ENCODE results near the gene FBXL20.

The FBXL20 gene

DNA sequence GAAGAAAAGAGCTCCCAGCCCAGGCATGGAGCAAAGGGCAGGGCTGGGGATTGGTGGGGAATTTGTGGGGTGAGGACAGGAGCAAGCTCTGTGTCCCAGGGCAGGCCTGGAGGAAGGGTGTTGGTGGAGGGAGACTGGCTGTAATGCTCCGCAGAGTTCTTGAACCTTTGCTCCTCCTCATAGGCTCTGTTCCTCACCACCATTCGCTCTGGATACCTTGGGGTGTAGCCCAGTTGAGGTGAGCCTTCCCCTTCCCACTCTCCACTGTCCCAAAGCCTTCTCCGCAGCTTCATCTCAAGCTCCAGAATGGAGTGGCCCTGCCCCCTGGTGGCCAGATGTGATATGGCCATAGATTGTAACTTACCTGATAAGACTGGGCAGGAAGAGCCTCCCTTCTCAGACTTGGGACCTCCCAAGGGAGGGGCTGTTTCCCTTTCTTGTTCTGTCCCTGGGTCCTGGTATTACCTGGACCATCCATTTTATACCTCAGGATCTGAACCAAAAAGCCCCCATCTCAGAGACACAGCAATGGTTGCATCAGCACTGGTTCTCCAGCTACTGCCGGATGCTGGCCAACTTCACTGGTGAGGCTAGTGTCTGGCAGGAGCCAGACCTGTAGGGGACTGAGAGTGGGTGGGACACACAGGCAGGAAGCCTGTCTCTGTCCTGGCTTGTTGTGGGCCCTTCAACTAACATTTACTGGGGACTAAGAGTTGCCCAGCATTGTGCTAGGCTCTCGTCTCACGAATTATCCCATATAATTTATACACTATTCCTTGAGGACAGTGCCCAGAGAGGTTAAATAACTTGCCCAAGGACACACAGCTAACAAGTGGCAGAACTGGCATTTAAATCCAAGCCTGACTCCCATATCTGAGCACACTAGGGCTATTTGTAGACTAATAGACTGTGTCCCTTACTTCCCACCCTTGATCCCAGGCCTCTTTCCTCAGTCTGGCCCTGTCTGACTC lies 156.5 kb downstream of the FBXL20 start:
- DNase-seq, result peak; percentile 88

DNA sequence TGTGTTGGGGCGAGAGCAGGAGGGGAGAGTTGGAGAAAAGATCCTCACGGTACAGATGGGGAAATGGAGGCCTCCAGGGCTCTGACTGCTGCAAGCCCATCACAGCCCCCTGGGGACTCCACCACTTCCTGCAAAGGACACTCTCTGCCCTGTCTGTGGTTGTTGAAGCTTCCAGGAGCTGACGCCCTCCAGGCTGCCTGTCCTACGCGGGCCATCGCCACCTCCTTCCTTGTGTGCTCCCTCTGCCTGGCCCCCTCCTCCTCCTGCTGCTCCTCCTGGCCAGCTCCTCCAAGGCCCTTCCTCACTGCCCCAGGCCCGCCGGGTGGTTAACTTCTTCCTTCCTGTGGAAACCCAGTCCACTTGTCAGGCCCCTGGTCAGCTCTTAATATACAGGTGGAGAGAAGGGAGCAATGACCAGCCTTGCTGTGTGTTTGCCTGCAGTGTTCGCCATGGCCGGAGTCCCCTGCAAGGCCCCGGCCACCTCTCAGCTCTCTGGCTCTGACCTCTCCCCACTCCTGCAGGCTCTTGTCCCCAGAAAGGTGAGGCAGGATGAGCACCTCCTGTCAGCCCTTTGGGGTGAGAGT lies 157.3 kb downstream of the FBXL20 start:
- DNase-seq, result no peak

- no peak for DNase-seq
Observed at GRCh38 chr17:39243155-39243554, 158.3 kb downstream of the FBXL20 start.

- no peak for DNase-seq
Observed at GRCh38 chr17:39240631-39241030, 160.8 kb downstream of the FBXL20 start.

DNA sequence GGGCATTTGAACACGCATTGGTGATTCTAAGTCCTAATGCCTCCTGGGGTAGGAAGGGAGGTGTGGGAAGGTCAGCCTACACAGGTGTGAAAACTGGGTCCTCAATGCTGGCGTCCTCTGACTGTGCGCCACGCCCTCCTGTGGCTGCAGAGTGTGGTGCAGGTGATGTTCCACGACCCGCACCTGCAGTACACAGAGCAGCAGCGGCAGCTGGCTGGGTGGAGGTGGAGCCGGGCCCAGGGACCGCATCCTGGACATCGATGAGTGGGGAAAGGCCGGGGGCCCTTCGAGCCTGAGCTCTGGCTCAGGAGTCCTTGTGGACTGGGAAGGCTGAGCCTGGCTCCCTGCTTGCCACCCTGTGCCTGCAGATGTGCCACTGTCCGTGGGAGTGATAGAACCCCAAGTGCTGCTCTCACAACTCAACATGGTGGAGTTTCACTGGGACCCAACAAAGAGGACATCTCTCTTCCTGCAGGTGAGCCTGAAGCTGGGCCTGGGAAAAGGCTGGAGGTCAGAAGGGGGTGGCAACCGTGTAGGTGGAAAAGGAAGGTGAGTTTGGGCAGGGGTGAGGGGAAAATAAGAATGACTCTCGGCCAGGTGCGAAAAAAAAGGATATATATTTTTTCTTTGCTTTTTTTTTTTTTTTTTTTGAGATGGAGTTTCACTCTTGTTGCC lies 161.6 kb downstream of the FBXL20 start:
- peak; percentile 54 for DNase-seq

DNA sequence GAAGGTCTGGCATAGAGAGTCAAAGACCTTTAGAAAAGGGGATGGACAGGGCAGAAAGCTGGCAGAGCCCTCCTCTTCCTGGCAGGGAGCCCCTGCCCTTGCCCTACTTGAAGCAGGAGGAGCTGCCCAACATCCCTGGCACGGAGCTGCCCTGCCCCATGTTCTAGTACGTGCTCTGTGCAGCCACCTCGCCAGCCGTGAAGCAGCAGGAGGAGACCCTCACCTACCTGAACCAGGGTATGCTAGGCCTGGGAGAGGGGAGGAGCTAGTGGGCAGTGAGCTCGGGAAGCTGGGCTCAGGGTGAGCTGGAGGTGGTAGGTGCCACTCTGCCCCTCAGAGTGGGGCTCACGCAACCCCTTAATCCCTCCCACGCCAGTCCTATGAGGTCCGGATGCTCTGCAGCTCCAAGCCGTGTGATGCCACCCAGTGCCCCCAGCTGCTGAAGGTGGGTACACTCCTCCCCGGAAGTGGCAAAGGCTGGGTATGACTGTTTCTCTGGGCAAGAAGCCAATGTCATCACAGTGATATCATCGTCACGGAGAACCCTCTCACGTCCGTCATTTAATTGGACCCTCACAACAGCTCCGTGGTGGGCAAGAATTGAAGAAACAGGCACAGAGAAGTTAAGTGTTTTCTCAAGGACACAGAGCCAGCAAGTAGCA lies 163.0 kb downstream of the FBXL20 start:
- DNase-seq, result peak; percentile 67

- no peak for DNase-seq
Observed at GRCh38 chr17:39237586-39237985, 163.8 kb downstream of the FBXL20 start.

GRCh38 chr17:39236981-39237441 lies 164.4 kb downstream of the FBXL20 start:
- DNase-seq, result no peak

- no peak for DNase-seq
Observed at GRCh38 chr17:39236450-39236927, 164.9 kb downstream of the FBXL20 start.

DNA sequence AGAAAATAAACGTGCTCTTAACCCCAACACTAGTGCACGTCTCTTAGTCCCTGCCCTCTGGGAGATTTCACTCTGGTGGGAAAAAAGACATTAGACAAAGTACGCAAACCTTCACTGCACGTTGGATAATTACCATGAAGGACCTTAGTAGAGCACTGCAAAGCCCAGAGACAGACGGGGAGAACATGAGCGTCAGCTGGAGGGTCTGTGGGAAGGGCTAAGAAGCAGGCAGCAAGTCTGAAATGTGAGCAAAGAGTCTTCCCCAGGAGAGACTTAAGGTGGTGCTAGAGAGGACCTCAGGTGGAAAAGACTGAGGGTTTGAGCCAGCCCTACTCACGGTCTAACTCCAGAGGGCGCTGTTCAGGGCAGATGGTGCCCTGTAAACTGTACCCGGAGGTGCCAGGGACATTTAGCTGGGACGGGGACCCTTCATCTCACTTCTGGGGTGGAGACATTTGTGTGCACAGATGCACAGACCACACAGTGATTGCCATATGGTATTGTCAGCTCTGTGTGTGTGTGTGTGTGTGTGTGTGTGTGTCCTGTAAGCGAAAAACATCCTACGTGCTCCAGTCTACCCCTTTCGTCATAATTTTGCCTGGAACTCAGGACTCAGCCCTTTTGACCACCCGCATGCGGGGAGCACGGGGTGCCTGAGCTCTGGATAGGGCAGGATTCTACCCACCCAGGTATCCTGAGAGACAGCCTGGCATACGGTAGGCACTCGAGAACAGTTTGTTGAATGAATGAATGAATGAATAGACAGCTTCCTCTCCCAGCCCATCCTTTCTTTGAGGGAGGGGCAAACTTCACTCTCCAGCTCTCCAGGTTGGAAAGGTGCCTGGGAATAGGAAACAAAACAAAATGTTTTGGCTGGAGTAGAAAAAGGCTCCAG lies 165.6 kb downstream of the FBXL20 start:
- no peak for DNase-seq

- peak; percentile 34 for DNase-seq
Observed at GRCh38 chr17:39231591-39232551, 169.6 kb downstream of the FBXL20 start.

DNA sequence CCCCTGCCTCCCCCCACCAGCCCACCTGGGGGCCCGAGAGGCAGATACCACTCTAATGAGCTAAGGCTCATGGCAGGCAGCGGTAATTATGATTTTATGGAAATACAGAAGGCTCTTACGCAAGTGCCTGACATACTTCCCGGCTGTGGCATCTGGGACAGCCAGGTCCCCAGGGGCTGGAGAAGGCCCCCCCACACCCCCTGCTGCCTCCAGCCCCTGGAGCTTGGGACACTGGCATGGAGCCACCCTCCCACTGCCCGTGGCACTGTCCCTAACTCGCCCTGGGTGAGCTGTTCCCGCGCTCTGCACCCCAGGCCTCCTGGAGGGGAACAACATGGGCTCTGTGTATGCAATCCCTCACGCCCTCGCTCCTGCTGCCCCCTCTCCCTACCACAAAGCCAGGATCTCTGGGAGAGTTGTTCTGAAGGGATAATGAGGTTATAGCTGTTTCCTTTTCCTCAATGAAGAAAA lies 170.3 kb downstream of the FBXL20 start:
- DNase-seq, result no peak

GRCh38 chr17:39230361-39230760 lies 171.1 kb downstream of the FBXL20 start:
- DNase-seq, result no peak

DNA sequence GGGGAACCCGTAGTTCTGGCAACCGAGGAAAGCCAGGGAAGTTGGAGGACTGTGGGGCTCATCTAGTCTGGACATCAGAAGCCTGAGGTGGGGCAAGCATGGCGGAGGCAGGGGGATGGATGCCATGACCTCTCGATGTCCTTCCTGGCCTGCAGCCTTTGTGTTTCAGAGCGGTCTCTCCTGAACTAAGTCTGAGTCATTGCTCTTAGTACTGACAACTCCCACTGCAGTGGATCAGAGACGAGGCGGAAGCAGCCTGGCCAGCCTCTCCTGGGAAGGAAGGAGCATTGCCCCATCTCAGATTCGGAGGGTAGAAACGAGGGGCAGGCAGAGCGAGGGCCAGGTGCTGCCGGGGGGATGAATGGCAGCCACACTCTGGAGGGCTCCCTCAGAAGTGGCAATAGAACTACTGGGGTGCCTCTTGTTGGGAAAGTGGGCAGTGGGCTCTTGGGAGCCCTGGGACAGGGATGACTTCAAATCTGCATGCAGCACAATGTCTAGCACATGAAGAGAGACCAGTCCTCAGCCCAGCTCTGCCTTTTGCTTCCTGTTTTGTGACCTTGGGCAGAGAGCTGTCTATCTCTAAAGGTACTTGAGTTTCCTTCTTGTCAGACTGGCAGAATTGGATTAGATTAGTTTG lies 172.0 kb downstream of the FBXL20 start:
- DNase-seq, result no peak

DNA sequence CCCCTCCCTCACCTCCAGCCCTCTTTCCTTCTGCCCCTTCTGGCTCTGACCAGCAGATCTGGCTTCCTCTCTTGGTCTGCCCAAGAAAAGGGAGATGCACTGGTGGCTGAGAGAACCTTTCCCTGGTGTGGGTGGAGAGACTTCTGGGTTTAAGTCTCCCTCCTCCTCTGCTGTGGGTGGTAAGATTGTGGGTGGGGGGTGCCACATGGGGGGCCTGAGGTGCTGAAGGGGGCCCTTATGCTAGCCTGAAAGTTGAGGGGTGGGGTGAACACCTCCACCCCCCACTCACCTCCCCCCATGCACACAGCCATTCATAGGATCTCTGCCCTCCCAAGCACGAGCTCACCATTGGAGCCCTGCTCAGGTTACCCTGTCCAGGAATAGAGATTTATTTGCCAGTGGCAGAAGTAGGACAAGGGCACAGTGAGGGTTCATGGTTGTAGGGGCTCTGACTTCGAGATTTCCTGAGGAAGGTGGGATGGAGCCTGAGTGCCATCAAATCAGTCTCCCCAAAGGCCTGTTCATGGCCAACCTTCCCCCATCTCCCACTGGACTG lies 174.0 kb downstream of the FBXL20 start:
- no peak for DNase-seq

- DNase-seq, result peak; percentile 36
Observed at GRCh38 chr17:39225959-39226683, 175.3 kb downstream of the FBXL20 start.

- DNase-seq, result no peak
Observed at GRCh38 chr17:39225308-39225958, 176.0 kb downstream of the FBXL20 start, which contains the start of gene STAC2. Gene STAC2 (minus strand): TSS chr17:39225945. CDS start chr17:39225502, 443 bp downstream.

- DNase-seq, result no peak
Observed at GRCh38 chr17:39224778-39225307, 176.6 kb downstream of the FBXL20 start.
